GM12878 (cell line): Measurements from ENCODE around the gene SPPL2B.

Source experiments
- CTCF ChIP-seq, 3 experiments: IDR thresholded peaks in 2 of 3; conservative IDR thresholded peaks in 1 of 3; 2 replicates each; pipeline ENCODE4 v1.5.1; 2011; ENCODE audit warnings: low read depth in 3 of 3, low read length in 3 of 3, mild to moderate bottlenecking in 3 of 3, control low read depth in 2 of 3, moderate library complexity in 2 of 3, inconsistent platforms in 1 of 3, mixed read lengths in 1 of 3; ENCODE audit not compliant: control insufficient read depth in 2 of 3, insufficient read depth in 1 of 3; ENCODE audit errors: extremely low read depth in 1 of 3
- EP300 ChIP-seq, 2 experiments: fragments of 150-350 bp in 1 of 2; IDR thresholded peaks; 2 replicates each; pipeline ENCODE4 v1.6.1; 2011 to 2012; ENCODE audit warnings: low read depth in 2 of 2, low read length in 2 of 2, borderline replicate concordance in 1 of 2, improper control_type of control experiment in 1 of 2, inconsistent platforms in 1 of 2; ENCODE audit not compliant: control insufficient read depth in 1 of 2
- FOXM1 ChIP-seq: IDR thresholded peaks from 2 replicates; pipeline ENCODE4 v1.6.1; 2012; ENCODE audit warnings: low read depth, mild to moderate bottlenecking, inconsistent platforms, low read length, moderate library complexity
- IRF3 ChIP-seq: fragments of 450-650 bp; IDR thresholded peaks from 2 replicates; pipeline ENCODE4 v1.6.1; 2014; ENCODE audit warnings: mild to moderate bottlenecking
- PAX8 ChIP-seq: fragments of 450-650 bp; IDR thresholded peaks from 2 replicates; pipeline ENCODE4 v1.6.1; 2017; ENCODE audit warnings: mild to moderate bottlenecking, moderate library complexity
- POLR2A ChIP-seq: IDR thresholded peaks from 2 replicates; pipeline ENCODE4 v1.6.1; 2011; ENCODE audit warnings: low read depth, mild to moderate bottlenecking, low read length
- SRF ChIP-seq, 2 experiments: IDR thresholded peaks; 2 replicates each; pipeline ENCODE4 v1.6.1; 2011; ENCODE audit warnings: low read depth in 2 of 2, low read length in 2 of 2, mild to moderate bottlenecking in 1 of 2, moderate library complexity in 1 of 2
- ZNF384 ChIP-seq: IDR thresholded peaks from 2 replicates; pipeline ENCODE4 v1.6.1; 2012; ENCODE audit warnings: low read depth, mild to moderate bottlenecking, low read length, improper control_type of control experiment, borderline replicate concordance
- TF ChIP-seq, protein P1 (sequence below): IDR thresholded peaks from 2 replicates; pipeline ENCODE4 v1.6.1; 2012; ENCODE audit warnings: low read depth, low read length, improper control_type of control experiment

DNA sequence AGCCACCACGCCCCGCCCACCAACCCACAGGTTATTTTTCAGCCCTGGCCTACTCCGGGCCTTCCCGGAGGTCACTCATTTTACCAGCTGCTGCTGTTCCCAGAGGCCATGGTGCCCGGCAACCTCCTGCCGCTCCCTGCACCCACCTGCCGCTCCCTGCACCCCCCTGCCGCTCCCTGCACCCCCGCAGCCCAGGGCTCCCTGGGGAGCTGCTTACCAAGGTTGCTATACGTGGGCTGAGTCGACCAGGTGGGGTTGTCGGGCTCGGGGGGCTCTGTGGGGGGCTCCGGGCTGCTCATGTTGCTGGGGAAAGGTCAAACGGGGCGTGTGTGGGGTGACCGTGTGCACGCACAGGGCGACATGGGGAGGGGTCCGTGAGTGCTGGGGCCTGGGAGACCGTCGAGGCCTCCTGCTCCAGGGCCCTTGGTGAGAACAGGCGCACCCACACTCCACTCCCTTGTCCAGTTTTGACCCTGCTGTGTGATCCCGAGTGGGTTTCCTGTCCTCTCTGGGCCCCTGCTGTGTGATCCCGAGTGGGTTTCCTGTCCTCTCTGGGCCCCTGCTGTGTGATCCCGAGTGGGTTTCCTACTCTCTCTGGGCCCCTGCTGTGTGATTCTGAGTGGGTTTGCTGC, 47.7 kb upstream of the SPPL2B start:
- TF ChIP-seq, protein P1, sequence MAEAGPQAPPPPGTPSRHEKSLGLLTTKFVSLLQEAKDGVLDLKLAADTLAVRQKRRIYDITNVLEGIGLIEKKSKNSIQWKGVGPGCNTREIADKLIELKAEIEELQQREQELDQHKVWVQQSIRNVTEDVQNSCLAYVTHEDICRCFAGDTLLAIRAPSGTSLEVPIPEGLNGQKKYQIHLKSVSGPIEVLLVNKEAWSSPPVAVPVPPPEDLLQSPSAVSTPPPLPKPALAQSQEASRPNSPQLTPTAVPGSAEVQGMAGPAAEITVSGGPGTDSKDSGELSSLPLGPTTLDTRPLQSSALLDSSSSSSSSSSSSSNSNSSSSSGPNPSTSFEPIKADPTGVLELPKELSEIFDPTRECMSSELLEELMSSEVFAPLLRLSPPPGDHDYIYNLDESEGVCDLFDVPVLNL = no peak
- no peak for TF ChIP-seq IRF3
- TF ChIP-seq PAX8 = no peak
- TF ChIP-seq CTCF (IDR thresholded peaks at IDR 0.05 in 2 of 3, conservative IDR thresholded peaks at IDR 0.05 in 1 of 3; ENCODE audit: control insufficient read depth in 2 of 3, extremely low read depth in 1 of 3, insufficient read depth in 1 of 3, low read depth in 3 of 3, low read length in 3 of 3) = no peak
- TF ChIP-seq ZNF384 = no peak
- TF ChIP-seq SRF (IDR thresholded peaks at IDR 0.05; ENCODE audit: low read depth in 2 of 2, low read length in 2 of 2) = no peak
- TF ChIP-seq POLR2A = no peak; the same call in 1 of the 2 replicates
- no peak for TF ChIP-seq FOXM1
- TF ChIP-seq EP300 (IDR thresholded peaks at IDR 0.05; ENCODE audit: borderline replicate concordance in 1 of 2, control insufficient read depth in 1 of 2, low read depth in 2 of 2, low read length in 2 of 2) = no peak
